A172 (cell line): ENCODE results near the gene LGALS3BP. TPM values are rescaled to one million over a fixed set of nuclear protein-coding genes. Genes with fewer than 3 reads are reported as not detected.

ENCODE experiments used
- DNase-seq: peaks from one replicate; pipeline ENCODE4 v3.0.0-alpha.2; 2015; ENCODE audit warnings: low spot score
- total RNA-seq: library from RNA; depleted of rRNA; stranded (reverse); fragments of >200 nt; shearing (Covaris generic); gene quantifications from 2 replicates; pipeline ENCODE4 v1.2.3, GENCODE V29; 2014

LGALS3BP gene
- total RNA-seq, 1 experiment from 2014 or later, result 352 TPM

- no peak for DNase-seq
These were observed 35.7 kb downstream of the LGALS3BP start for GRCh38 chr17:78944026-78944425.

- peak; percentile 88 for DNase-seq
These were observed 39.0 kb downstream of the LGALS3BP start for GRCh38 chr17:78940708-78941107.

GRCh38 chr17:78940258-78940657 is 39.5 kb downstream of the LGALS3BP start:
- no peak for DNase-seq

GRCh38 chr17:78939615-78940014 is 40.1 kb downstream of the LGALS3BP start:
- DNase-seq, result peak; percentile 63

GRCh38 chr17:78937561-78937960 is 42.2 kb downstream of the LGALS3BP start:
- DNase-seq, result no peak

- peak; percentile 99 for DNase-seq
These were observed 44.1 kb downstream of the LGALS3BP start for GRCh38 chr17:78935419-78936323.

- peak; percentile 60 for DNase-seq
These were observed 44.9 kb downstream of the LGALS3BP start for GRCh38 chr17:78934681-78935418.

- DNase-seq, result peak; percentile 99
These were observed 45.7 kb downstream of the LGALS3BP start for GRCh38 chr17:78933959-78934568.

GRCh38 chr17:78933025-78933958 is 46.4 kb downstream of the LGALS3BP start:
- peak; percentile 99 for DNase-seq

GRCh38 chr17:78929908-78930775 is 49.6 kb downstream of the LGALS3BP start:
- DNase-seq, result peak; percentile 74

GRCh38 chr17:78925662-78926555 is 53.8 kb downstream of the LGALS3BP start:
- DNase-seq, result peak; percentile 91

- DNase-seq, result peak; percentile 80
These were observed 54.5 kb downstream of the LGALS3BP start, which contains the start of gene TIMP2 for GRCh38 chr17:78925234-78925633. TIMP2 (minus strand) TSS chr17:78925387; CDS start chr17:78925088, 299 bp downstream.

GRCh38 chr17:78924481-78925151 is 55.1 kb downstream of the LGALS3BP start:
- DNase-seq, result no peak

- peak; percentile 68 for DNase-seq
These were observed 55.9 kb downstream of the LGALS3BP start for GRCh38 chr17:78923660-78924453.

- no peak for DNase-seq
These were observed 56.8 kb downstream of the LGALS3BP start for GRCh38 chr17:78922816-78923498.

- DNase-seq, result no peak
These were observed 58.2 kb downstream of the LGALS3BP start for GRCh38 chr17:78921437-78921971.
